ENCODE results near the gene GGT5. TPM values are rescaled to one million over a fixed set of nuclear protein-coding genes. Genes with fewer than 3 reads are reported as not detected.

Gene GGT5
- total RNA-seq, 2 donors from 2014 or later = 81.3 to 175 TPM

- Histone ChIP-seq H3K4me3 (no peak overlapping the region), H3K36me3 (peaks cover 27% of the 10 kb centered on the region), H3K4me1 (ENCODE audit: control insufficient read depth in 1 of 2, low read depth in 2 of 2) (peaks cover 31 to 63% of the 10 kb centered on the region in 2 donors), H3K9me3 (no peaks in the 10 kb centered on the region), H3K27me3 (replicated peaks; ENCODE audit: insufficient read depth) (no peaks in the 10 kb centered on the region), H3K27ac (peak overlapping the region; percentile 86 to 91)
- DNase-seq (ENCODE audit: low spot score) = no peak
- ATAC-seq (ENCODE audit: insufficient number of reproducible peaks, low FRiP score, low read depth) = no peak
- no peak for TF ChIP-seq CTCF (IDR thresholded peaks at IDR 0.05)
These were observed 68.8 kb downstream of the GGT5 start for GRCh38 chr22:24176040-24176439.

- peaks cover 31% of the 10 kb centered on the region for H3K36me3 ChIP-seq
- ATAC-seq (ENCODE audit: insufficient number of reproducible peaks, low FRiP score, low read depth) = peak; percentile 82
- H3K27ac ChIP-seq = peak overlapping the region; percentile 86 to 91
- no peaks in the 10 kb centered on the region for H3K27me3 ChIP-seq (replicated peaks; ENCODE audit: insufficient read depth)
- DNase-seq (ENCODE audit: low spot score) = peak; percentile 55
- H3K9me3 ChIP-seq = no peaks in the 10 kb centered on the region
- peaks cover 31 to 59% of the 10 kb centered on the region in 2 donors for H3K4me1 ChIP-seq (ENCODE audit: control insufficient read depth in 1 of 2, low read depth in 2 of 2)
- H3K4me3 ChIP-seq = no peak overlapping the region
- peak; percentile 93 for TF ChIP-seq CTCF (IDR thresholded peaks at IDR 0.05)
These were observed 69.6 kb downstream of the GGT5 start for GRCh38 chr22:24175160-24175808.

- DNase-seq (ENCODE audit: low spot score) = no peak
- no peak for TF ChIP-seq CTCF (IDR thresholded peaks at IDR 0.05)
- no peak for ATAC-seq (ENCODE audit: insufficient number of reproducible peaks, low FRiP score, low read depth)
- no peak overlapping the region for H3K27ac ChIP-seq
- H3K4me3 ChIP-seq = no peak overlapping the region
- H3K4me1 ChIP-seq (ENCODE audit: control insufficient read depth in 1 of 2, low read depth in 2 of 2) = peaks cover 18 to 28% of the 10 kb centered on the region in 2 donors
- peaks cover 62% of the 10 kb centered on the region for H3K36me3 ChIP-seq
- H3K9me3 ChIP-seq = no peaks in the 10 kb centered on the region
- no peaks in the 10 kb centered on the region for H3K27me3 ChIP-seq (replicated peaks; ENCODE audit: insufficient read depth)
These were observed 73.1 kb downstream of the GGT5 start for GRCh38 chr22:24171822-24172221.

GRCh38 chr22:24170632-24171031 lies 74.2 kb downstream of the GGT5 start:
- no peaks in the 10 kb centered on the region for H3K27me3 ChIP-seq (replicated peaks; ENCODE audit: insufficient read depth)
- DNase-seq (ENCODE audit: low spot score) (no peak), ATAC-seq (ENCODE audit: insufficient number of reproducible peaks, low FRiP score, low read depth) (no peak)
- H3K4me3 ChIP-seq = no peak overlapping the region
- peaks cover 8 to 17% of the 10 kb centered on the region in 2 donors for H3K4me1 ChIP-seq (ENCODE audit: control insufficient read depth in 1 of 2, low read depth in 2 of 2)
- peak overlapping the region in 1 of 2 donors; percentile 59 for H3K27ac ChIP-seq
- H3K9me3 ChIP-seq = no peaks in the 10 kb centered on the region
- H3K36me3 ChIP-seq = peaks cover 74% of the 10 kb centered on the region
- no peak for TF ChIP-seq CTCF (IDR thresholded peaks at IDR 0.05)

- H3K27ac ChIP-seq = peak overlapping the region; percentile 17 to 59
- peaks cover 4 to 12% of the 10 kb centered on the region in 2 donors for H3K4me1 ChIP-seq (ENCODE audit: control insufficient read depth in 1 of 2, low read depth in 2 of 2)
- TF ChIP-seq CTCF (IDR thresholded peaks at IDR 0.05) = no peak
- no peaks in the 10 kb centered on the region for H3K27me3 ChIP-seq (replicated peaks; ENCODE audit: insufficient read depth)
- no peak overlapping the region for H3K4me3 ChIP-seq
- no peaks in the 10 kb centered on the region for H3K9me3 ChIP-seq
- peaks cover 78% of the 10 kb centered on the region for H3K36me3 ChIP-seq
- ATAC-seq (ENCODE audit: insufficient number of reproducible peaks, low FRiP score, low read depth) (no peak), DNase-seq (ENCODE audit: low spot score) (no peak)
These were observed 74.7 kb downstream of the GGT5 start for GRCh38 chr22:24170188-24170587.

Other genes starting within 250 kb of the GGT5 start
- gene GSTT4, start 239.6 kb downstream of the GGT5 start, total RNA-seq = not detected
- gene CABIN1, start 233.8 kb downstream of the GGT5 start, total RNA-seq = 10 to 100 TPM; 77.7 to 91.5 TPM
- gene SUSD2, start 63.6 kb downstream of the GGT5 start, total RNA-seq = 10 to 100 TPM; 16.8 to 43.2 TPM
- gene SPECC1L, start 25.7 kb upstream of the GGT5 start, total RNA-seq = 10 to 100 TPM; 49.4 to 50.0 TPM
- gene ADORA2A, start 182.5 kb upstream of the GGT5 start, total RNA-seq = 10 to 100 TPM; 14.5 to 47.6 TPM